GM21528 (cell line): ENCODE measurements around the gene ZNF555.

ENCODE experiments used
- ATAC-seq: cut with Tn5 transposase; IDR thresholded peaks from one replicate; pipeline ENCODE4 v1.9.1; 2021; ENCODE audit warnings: mild to moderate bottlenecking, moderate library complexity; ENCODE audit not compliant: unreplicated experiment, low FRiP score

Gene ZNF555

GRCh38 chr19:2906631-2907195, 65.4 kb downstream of the ZNF555 start:
- no peak for ATAC-seq
